NCI-H774 (cell line): Measurements from ENCODE around the gene CHRFAM7A.
"Not testable (repeated sequence)": the region's sequence is repeated elsewhere in the genome, so short reads cannot be mapped to it uniquely, and the experiment has no call there.

Source experiments
- DNase-seq: peaks from one replicate; lab custom pipeline; 2025; lab: John Stamatoyannopoulos, UW

The CHRFAM7A gene

DNA sequence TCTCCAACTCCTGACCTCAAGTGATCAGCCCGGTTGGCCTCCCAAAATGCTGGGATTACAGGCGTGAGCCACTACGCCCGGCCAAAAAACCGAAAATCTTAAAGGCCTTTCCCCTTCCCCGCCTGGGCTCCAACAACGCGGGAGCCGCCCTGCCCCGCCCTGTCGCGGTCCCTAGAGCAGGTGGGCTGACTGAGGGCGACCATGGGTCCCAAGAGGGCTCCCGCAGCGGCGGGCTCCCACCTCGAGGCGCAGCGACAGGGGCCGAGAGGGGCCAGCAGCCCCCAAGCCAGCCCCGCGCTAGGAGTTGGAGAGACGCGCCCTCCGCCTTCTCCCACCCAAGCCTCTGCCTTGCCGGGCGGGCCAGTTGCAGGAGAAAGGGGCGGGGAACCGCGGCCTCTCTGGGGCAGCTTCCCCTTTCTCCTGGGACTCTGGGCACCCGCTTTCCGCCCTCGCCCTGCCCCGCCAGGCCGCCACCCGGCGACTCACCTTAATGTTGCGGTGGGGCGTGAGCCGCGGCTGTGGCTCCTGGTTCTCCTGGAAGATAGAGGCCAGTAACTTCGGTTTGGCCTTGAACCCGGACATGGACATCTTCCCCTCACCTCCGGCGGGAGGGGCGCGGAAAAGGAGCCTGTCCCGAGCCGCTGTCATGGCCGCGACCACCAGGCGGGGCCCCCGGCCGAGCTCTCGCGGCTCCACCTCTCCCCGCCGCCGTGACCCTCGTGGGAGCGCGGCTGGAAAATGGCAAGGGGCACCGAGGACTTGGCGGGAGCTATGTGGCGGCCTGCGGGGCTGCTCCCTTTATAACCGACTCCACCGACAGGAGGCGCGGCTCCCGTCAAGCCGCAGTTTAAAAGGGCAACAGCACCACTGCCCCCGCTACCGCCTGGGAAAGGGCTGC is at the start of gene CHRFAM7A:
TSS of gene CHRFAM7A (minus strand) at position 775 of the 898 bp plus-strand sequence. CDS start 10,189 bp downstream, outside the sequence.
- not testable (repeated sequence) for DNase-seq

GRCh38 chr15:30438348-30438747 is 45.0 kb upstream of the CHRFAM7A start:
- not testable (repeated sequence) for DNase-seq

GRCh38 chr15:30435878-30436277 is 42.5 kb upstream of the CHRFAM7A start:
- DNase-seq = not testable (repeated sequence)

- DNase-seq = not testable (repeated sequence)
These were observed 27.4 kb upstream of the CHRFAM7A start for GRCh38 chr15:30420723-30421122.

GRCh38 chr15:30414160-30414559 is 20.8 kb upstream of the CHRFAM7A start, which contains the start of gene GOLGA8R:
Gene GOLGA8R (minus strand): TSS chr15:30414260. CDS start chr15:30414162, 98 bp downstream.
- DNase-seq = not testable (repeated sequence)

DNA sequence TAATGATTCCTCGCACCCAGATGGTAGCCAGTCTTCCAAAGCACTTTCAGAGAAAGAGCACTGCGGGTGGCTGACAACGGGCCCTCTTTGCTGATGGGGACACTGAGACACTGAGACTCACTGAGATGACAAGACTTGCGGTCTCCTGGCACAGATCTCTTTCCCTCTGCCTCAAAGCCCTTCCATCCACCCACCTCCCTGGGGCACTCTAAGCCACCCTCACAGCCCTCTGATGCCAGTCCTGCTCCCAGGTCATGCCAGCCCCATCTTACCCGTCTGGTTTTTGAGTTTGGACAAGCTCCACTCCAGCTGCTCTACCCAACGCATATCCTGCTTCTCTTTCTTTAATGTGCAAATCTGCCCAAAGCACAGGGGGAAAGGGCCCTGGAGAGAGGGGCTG is 14.3 kb upstream of the CHRFAM7A start:
- not testable (repeated sequence) for DNase-seq

GRCh38 chr15:30398988-30399387 is 5.6 kb upstream of the CHRFAM7A start:
- not testable (repeated sequence) for DNase-seq

GRCh38 chr15:30393664-30393991 is 288 bp upstream of the CHRFAM7A start:
- DNase-seq = not testable (repeated sequence)

GRCh38 chr15:30386318-30386887 is 6.9 kb downstream of the CHRFAM7A start:
- DNase-seq = not testable (repeated sequence)

- not testable (repeated sequence) for DNase-seq
These were observed 16.3 kb downstream of the CHRFAM7A start for GRCh38 chr15:30377082-30377413.

DNA sequence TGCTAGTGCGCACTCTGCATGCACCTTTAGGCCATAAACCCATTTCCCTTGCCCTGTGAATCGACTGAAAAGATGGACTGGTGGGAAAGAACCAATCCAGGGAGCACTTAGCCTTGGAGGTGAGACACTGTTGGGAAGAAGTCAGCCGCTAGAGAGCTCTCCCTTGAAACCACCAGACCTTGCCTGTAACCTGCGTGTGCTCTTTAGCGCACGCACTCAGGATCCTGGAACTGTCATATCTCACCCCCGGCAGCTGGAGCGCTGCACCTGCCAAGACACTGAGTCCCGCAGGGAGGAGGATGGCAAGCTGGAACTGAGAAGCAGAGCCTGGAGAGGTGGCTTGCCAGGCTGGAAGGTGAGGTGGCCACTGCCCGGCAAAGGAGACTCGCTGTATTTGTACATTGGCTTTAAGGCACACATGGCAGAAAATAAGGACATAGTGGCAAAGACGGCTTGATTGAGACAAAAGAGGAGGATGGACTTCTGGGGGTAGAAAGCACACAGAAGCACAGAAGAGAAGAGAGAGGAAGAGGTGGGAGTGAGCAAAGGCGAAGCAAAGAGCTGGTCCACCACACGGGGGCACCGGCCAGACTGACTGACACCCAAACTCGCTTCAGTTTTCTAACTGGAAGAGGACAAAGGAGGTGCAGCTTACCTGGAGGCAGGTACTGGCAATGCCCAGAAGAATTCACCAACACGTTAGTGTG is 16.8 kb downstream of the CHRFAM7A start:
- DNase-seq = not testable (repeated sequence)

GRCh38 chr15:30375872-30376271 is 17.5 kb downstream of the CHRFAM7A start:
- DNase-seq = not testable (repeated sequence)

DNA sequence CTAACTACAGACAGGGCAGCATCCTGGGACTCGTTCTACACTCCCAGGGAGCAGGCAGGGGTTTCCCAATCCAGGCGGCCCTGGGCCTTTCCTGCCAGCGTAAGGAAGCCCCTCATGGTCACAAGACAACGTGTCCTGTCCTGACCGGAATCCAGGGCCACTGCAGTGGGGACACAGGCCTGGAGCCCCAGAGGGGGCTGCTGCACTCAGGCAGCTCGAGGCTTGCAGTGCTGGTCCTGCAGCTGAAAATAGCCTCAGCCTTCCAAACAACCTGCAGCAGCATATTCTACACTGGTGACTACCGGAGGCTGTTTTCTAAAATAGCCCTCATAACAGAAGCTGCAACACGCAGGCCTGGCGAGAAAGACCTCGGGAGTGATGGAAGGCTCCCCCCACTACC is 18.5 kb downstream of the CHRFAM7A start:
- DNase-seq = not testable (repeated sequence)

GRCh38 chr15:30368271-30368670 is 25.1 kb downstream of the CHRFAM7A start:
- DNase-seq = not testable (repeated sequence)

- not testable (repeated sequence) for DNase-seq
These were observed 26.1 kb downstream of the CHRFAM7A start for GRCh38 chr15:30367246-30367645.

DNA sequence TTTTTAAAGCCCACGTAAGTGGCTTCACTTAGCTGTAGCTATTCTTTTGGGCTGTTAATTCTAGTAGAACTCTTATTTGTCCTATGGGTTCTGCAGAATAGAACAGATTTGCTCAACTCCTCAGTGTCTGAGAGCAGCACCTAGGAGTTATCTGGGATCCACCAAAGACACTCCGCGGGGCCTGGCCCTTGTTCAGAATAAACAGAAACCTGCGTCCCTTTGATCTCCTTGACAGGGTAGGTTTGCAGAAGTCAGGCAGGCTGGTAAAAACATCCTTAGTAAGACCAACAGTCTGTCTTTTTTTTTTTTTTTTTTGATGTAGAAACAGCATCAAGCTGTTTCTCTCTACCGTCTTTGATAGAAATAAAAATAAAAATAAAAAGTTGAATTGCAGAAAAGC is 31.9 kb downstream of the CHRFAM7A start:
- DNase-seq = not testable (repeated sequence)

DNA sequence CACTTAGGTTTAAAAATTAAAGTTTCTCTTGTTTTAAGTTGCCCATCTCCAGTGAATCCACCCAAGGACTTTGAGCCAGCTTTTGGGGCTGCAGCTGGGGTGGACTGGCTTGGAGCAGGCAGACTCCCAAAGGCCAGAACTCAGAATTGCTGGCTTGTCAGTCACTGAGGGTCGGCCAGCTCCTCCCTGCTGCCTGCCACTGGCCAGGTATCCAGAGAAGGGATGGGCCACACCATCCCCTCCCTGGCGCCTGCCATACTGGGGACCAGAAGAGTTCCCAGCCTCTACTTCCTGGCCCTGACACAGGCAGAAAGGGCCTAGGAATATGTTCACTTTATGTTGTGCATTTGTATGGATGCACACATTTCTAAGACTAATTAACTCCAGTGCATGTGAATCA is 32.4 kb downstream of the CHRFAM7A start:
- not testable (repeated sequence) for DNase-seq

DNA sequence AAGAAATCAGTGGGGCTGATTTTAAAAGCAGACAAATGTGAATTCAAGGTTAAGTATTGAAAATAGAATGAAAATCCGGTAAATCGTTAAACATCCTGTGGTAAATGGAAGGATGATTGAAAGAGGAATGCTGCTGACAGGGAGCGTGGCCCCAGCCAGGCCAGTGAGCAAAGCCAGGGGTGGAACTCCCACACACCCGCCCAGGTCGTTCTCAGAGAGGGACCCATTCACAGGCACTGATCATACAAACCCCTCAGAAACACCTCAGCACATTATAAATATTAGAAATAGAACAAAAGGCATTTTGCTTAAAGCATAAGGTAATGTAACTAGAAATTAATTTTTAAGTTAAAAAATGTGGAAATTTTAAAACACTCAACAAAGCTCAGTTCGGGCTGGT is 38.3 kb downstream of the CHRFAM7A start:
- DNase-seq = not testable (repeated sequence)

DNA sequence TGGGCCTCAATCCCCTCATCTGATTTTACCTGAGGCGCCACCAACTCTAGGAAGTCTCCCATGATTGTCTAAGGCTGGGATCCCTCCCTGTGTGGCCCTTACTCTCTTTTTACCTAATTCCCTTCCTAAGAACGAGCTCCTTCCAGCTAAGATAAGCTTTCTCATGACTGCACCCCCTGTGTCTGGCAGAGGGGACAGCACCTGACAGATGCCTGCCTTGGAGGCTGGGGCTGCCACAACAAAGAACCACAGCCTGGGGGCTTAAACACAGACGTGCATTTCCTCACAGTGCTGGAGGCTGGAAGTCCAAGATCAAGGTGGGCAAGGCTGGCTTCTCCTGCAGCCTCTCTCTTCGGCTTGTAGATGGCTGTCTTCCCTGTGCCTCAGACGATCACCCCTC is 43.5 kb downstream of the CHRFAM7A start:
- DNase-seq = not testable (repeated sequence)

DNA sequence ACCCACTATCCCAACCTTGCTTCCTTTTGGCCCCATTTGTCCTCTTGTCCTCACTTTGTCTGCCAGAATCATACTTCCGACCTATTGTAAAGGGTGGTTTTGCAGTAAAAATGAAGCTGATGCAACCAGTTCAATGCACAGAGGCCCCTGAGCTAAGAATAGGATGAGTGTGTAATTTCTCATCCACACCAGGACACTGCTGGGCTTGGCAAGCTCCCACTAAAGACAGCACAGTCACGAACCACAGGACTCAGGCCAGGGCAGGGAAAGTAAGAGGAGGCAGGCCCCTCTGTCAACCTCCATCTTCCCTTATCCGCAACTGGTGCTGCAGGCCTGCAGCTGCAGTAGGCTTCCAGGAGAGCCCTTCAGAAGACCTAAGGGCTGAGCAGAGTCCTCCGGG is 56.8 kb downstream of the CHRFAM7A start:
- DNase-seq = not testable (repeated sequence)

GRCh38 chr15:30334152-30334551 is 59.2 kb downstream of the CHRFAM7A start:
- not testable (repeated sequence) for DNase-seq

- DNase-seq = not testable (repeated sequence)
These were observed 67.2 kb downstream of the CHRFAM7A start for GRCh38 chr15:30326145-30326544.
